Fibroblast of villous mesenchyme (primary cell): ENCODE data around the gene PRR5. TPM values are rescaled to one million over a fixed set of nuclear protein-coding genes. Genes with fewer than 3 reads are reported as not detected.

Experiments
- DNase-seq: peaks from one replicate; pipeline ENCODE4 v3.0.0-alpha.2; 2010; ENCODE audit warnings: low read depth
- H3K4me3 ChIP-seq: 2 replicates; pipeline ENCODE4 v1.5.1; 2011; ENCODE audit warnings: low read depth, mild to moderate bottlenecking, low read length
- total RNA-seq: library from RNA; depleted of rRNA; stranded (reverse); fragments of >200 nt; gene quantifications from 2 replicates; pipeline ENCODE4 v1.2.3, GENCODE V29; 2012
- TF ChIP-seq, protein P1 (sequence below): IDR thresholded peaks from 2 replicates; pipeline ENCODE4 v1.5.1; 2012; ENCODE audit warnings: low read depth, mild to moderate bottlenecking, low read length; ENCODE audit not compliant: insufficient read depth

Gene PRR5
- total RNA-seq, 1 donor = 16.4 TPM

DNA sequence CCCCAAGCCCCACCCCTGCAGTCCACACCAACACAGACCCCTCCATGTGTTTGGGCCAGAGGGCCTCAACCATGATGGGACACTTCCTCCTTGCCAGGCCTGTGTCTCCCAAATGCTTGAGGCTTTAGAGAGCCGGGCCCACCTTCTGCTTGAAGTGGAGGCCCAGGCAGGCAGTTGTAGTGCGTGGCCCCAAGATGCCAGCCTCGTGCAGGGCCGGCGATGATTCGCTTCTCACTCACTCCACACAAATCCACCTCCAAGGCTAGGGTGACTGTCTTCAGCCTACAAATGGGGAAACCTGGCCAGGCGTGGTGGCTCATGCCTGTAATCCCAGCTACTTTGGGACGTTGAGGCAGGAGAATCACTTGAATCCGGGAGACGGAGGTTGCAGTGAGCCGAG, 5.7 kb downstream of the PRR5 start:
- TF ChIP-seq, protein P1, sequence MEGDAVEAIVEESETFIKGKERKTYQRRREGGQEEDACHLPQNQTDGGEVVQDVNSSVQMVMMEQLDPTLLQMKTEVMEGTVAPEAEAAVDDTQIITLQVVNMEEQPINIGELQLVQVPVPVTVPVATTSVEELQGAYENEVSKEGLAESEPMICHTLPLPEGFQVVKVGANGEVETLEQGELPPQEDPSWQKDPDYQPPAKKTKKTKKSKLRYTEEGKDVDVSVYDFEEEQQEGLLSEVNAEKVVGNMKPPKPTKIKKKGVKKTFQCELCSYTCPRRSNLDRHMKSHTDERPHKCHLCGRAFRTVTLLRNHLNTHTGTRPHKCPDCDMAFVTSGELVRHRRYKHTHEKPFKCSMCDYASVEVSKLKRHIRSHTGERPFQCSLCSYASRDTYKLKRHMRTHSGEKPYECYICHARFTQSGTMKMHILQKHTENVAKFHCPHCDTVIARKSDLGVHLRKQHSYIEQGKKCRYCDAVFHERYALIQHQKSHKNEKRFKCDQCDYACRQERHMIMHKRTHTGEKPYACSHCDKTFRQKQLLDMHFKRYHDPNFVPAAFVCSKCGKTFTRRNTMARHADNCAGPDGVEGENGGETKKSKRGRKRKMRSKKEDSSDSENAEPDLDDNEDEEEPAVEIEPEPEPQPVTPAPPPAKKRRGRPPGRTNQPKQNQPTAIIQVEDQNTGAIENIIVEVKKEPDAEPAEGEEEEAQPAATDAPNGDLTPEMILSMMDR = no peak
- no peak for DNase-seq
- no peak overlapping the region for H3K4me3 ChIP-seq

DNA sequence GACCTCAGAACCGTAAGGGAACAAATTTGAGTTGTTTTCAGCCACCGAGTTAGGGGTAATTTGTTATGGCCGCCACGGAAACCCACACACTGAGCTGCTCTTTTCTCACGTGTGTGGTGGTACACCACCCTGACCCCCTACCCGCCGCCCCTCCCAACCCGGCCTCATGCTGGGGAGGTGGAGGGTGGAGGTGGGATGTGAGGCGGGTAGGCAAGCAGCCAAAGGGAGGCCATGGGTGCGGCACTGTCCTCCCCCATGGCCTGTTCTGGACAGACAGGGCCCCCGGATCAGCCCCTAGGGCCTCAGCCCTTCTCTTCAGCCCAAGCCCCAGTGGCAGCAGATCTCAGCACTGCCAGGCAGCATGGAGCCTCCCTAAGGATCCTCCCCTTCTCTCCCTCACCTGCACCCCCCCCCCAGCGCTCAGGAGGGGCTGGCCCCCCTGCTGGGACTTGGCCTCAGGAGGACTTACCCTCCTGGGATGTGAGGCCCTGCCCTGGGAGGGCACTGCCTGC, 7.9 kb downstream of the PRR5 start:
- TF ChIP-seq, protein P1 = no peak
- no peak for DNase-seq
- no peak overlapping the region for H3K4me3 ChIP-seq

DNA sequence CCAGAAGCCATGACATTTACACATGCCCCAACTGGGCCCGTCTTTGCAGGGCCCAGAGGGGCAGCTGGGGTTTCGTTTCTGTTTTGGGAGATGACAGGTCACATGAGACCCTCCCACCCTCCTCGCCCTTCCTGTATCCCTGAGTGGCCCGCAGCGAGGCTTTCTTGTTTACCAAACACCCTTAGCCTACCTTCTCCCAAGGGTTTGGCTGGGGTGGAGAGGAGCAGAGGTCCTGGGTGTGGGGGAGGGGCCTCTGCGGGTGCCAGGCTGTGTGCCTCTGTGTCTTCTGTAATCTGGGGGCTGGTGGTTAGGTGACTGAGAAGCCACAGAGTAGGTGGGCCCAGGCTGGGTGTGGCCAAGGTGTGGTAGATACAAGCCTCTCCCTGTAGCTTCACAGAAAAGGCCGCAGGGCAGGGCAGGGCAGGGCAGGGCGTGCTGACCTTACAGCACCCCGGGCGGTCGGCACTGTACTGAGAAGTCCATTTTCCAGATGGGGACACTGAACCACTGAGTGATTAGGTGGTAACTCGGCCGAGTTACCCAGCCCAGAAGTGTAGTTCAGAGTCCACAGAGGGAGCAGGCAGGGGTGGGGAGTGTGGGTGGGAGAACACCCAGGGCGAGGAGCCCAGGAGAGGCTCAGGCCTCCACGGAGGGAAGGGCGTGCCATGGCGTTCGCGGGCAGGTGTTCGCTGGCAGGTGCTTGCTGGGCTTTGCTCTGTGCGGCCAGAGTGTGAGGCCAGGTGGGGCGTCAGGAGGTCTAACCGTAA, 8.7 kb downstream of the PRR5 start:
- TF ChIP-seq, protein P1 = no peak
- no peak for DNase-seq
- no peak overlapping the region for H3K4me3 ChIP-seq

DNA sequence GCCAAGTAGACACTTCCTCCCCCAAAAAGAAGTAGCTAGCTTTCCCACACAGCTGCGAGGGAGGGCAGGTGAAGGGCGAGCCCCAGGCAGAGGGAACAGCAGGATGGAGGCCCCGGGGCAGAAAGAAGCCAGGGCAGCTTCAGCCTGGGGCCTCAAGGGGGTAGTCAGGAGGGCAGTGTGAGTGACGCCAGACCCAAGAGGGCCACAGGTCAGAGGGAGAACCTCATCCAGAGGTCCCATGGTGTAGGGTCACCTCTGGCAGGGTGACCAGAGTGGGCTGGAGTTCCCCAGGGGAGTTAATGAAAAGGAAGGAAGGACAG, 9.2 kb downstream of the PRR5 start:
- no peak overlapping the region for H3K4me3 ChIP-seq
- TF ChIP-seq, protein P1 = no peak
- DNase-seq = no peak

DNA sequence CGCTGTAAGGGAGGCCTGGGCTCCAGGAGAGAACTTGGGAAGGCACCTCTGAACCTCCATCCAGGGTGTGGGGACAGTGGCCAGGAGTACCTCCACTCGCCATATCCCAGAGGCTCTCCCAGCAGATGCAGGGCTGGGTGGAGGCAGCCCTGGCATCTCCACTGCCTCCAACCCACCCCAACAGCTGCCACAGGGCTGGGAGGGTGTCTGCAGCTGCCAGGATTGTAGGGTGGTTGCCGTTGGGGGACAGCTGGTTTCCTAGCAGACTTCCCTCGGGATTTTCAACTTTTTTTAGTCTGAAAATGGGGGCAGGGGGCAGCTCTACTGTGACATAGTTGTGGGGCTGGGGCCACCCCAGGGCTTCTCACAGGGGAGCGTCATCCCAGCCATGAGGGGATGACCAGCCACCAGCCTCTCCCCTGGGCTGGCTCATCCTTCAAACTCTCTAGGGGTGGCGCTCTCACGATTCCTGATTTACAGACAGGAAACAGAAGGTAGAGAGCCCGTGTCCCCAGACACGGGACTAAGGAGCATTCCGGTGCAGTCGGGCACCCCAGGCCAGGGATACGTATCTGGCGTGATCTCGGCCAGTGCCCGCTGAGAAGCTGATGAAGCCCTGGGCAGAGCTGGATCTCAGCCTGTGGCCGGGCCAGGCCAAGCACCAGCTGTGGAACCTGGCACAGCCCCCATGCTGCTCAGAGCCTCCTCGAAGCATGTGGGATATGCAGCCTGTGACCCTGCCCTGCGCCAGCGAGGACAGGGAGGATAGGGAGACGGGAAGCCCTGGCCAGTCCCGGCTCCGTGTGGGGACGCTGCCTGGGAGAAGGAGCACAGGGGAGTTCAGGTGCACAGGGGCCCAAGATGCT, 9.9 kb downstream of the PRR5 start:
- TF ChIP-seq, protein P1 = no peak
- H3K4me3 ChIP-seq = no peak overlapping the region
- DNase-seq = no peak

DNA sequence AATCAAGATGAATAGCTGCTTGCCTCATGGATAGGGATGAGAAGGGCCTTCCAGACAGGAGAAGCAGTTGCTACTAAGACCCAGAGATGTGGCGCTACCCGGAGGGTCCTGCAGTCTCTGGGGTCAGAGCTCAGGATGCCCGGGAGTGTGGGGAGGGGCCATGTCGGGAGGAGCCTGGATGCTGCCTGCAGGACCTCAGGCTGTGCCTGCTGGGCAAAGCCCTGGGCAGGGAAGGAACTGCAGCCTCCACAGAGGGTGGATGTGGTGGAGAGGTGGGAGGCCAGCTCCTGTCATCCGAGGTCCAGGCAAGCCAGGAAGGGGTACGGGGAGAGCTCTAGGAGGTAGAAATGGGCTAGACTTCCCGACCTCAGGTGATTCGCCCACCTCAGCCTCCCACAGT, 11.0 kb downstream of the PRR5 start:
- no peak overlapping the region for H3K4me3 ChIP-seq
- no peak for DNase-seq
- TF ChIP-seq, protein P1 = no peak
